Activated CD8-positive, alpha-beta memory T cell treated with anti-CD3 and anti-CD28 coated beads, Interleukin-2, amount 50 U/mL, for 24 hours (primary cell): ENCODE measurements around the gene C6orf136.

Source experiments
- DNase-seq: peaks from one replicate; pipeline ENCODE4 v3.0.0-alpha.2; 2020; ENCODE audit errors: extremely low read depth

C6orf136 gene

DNA sequence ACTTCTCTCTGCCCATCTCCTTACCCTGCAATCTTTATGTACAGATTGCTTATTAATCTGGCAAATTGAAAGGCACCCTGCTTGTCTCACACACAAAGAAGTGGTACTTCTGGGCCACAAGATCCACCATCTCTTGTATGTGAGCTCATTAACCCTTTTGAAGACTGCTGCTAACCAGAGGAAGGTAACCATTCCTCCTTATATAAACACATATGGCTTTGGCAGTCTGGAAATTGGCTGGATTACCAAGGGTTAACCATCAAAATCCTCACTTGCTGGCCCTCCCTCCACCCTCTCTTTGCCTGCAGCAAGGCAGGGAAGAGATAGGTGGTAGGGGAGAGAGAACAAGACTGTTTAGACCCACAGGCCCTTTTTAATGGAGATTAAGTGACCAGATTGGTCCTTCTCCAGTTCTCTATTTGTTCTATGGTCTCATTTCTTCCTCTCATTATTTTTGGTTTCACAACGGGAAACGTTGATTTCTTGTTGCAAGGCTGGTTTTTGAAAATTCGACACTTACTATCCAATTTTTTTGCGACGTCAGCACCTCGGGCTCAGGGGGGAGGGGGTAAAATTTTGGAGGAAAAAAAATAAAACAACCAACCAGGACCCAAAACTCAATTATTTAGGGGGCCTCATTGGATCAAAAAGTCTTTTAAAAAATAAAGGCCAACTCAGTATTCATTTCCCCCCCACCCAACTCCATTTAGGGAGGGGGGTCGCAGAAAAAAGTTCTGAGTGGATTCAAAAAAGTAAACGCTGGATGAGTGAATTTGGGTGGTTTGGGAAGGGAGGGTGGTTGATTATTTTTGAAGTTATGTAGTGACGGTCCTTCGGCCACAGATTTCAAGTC, 30.7 kb upstream of the C6orf136 start:
- no peak for DNase-seq

DNA sequence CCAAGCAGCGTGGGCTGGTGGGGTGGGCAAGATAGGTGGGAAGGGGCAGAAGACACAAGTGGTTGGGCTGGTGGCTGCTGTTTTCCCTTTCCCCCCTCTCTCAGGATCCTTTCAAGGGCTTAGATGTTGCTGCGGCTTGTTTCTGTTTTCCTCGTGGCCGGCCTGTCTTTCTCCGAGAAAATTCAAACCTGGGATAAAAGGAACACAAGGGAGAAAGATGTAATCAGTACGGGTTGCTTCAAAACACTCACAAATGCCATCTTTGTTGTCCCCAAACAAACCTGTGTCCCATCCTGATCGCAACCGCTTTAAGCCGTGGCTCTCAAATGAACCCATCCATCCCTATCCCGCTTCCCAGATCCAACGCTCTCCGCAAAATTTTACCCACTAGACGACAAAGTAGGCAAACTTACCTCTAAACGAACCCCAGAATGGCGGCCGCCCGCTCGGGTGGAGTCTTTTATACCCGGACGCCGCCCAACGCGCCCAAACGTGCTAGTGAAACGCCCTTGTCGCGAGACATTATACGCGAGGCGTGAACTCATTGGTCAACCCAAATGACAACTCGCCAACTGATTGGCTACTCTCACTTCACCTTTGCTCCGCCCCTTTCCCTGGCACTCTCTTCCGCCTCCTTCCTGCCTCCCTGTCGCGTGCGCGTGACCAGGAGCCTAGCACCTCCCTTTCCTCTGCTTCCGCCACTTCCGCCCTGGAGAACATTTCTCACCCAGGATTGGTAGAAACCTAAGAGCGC, 29.9 kb upstream of the C6orf136 start, which contains the start of gene PPP1R10:
Gene PPP1R10, minus strand, starts transcription at position 433 of the 754 bp plus-strand sequence. CDS start 7,299 bp downstream, outside the sequence.
- peak; percentile 96 for DNase-seq

DNA sequence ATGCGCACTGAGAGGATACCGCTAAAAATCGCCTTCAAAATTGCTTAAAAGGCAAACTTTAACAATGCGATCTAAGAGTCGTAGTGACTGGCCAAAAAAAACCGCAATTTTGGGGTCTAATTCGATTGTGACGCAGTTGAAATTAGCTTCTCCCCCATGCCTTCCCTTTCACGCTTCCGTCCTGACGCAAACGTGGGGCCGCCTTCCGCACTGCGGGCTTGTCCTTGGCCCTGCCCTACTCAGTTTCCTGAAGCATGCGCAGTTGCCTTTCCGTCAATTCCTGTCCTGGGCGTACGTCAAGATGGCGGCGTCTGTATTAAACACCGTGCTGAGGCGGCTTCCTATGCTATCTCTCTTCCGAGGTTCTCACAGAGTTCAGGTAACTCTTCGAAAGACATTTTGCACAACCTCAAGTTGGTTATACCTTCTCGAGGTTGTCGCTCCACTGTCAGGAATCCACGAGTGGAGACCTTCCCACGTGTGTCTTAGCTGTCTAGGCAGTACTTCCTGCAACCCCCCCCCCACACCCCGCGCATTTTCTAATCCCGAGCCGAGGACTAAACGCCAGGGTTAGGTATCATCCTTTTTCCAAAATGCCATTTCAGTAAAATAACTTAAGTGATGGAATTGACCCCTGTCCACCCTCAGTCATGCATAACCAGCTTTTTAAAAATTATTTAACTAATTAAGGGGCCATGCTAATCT, 29.2 kb upstream of the C6orf136 start, which contains the start of gene MRPS18B:
Gene MRPS18B, plus strand, starts transcription at position 276 of the 705 bp plus-strand sequence. Its CDS starts 26 bp downstream, at position 302.
- DNase-seq: peak; percentile 96

DNA sequence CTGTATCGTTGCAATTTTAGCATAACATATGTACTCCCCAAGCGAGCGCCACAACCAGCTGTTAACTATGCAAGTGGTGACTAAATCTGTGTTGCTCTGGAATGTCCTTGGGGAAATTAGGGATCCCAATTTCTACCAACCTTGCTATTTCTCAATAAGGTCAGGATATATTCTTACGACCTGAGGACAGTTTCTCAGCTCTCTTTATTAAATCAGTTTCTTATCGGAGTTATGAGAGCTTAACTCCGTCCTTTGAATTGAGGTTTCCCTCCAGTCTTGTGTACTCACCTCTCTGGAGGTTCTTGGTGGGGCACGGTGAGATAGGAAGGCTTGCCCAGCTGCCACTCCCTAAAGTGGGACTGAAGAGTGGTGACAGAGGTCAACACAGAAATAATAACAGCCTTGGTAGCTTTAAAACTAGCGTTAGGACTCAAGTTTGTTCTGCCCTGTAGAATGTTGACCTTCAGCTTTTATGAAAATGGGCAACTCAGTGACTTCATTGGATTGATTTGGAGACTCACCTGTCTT, 28.6 kb upstream of the C6orf136 start:
- no peak for DNase-seq

DNA sequence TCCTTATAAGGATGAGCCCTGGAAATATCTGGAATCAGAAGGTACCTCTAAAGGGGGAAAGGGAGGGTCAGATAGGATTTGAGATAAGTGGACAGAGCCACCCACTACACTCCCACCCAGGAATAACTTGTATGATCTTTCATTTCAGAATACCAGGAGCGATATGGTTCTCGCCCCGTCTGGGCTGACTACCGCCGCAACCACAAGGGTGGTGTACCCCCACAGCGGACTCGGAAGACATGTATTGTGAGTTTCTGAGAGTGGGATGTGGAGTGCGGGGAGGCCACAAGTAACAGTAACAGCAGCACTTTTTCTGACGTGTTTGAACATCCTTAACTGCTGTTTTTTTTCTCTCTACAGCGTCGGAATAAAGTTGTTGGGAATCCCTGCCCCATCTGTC, 27.4 kb upstream of the C6orf136 start:
- DNase-seq: no peak

DNA sequence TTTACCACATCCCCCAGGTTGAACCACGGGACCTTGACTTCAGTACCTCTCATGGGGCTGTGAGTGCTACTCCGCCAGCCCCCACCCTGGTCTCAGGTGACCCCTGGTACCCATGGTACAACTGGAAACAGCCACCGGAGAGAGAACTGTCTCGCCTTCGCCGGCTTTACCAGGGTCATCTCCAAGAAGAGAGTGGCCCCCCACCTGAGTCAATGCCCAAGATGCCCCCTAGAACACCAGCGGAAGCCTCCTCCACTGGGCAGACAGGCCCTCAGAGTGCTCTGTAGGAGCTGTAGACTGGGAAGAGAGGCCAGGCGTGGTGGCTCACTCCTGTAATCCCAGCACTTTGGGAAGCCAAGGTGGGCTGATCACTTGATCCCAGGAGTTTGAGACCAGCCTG, 21.4 kb upstream of the C6orf136 start:
- no peak for DNase-seq

DNA sequence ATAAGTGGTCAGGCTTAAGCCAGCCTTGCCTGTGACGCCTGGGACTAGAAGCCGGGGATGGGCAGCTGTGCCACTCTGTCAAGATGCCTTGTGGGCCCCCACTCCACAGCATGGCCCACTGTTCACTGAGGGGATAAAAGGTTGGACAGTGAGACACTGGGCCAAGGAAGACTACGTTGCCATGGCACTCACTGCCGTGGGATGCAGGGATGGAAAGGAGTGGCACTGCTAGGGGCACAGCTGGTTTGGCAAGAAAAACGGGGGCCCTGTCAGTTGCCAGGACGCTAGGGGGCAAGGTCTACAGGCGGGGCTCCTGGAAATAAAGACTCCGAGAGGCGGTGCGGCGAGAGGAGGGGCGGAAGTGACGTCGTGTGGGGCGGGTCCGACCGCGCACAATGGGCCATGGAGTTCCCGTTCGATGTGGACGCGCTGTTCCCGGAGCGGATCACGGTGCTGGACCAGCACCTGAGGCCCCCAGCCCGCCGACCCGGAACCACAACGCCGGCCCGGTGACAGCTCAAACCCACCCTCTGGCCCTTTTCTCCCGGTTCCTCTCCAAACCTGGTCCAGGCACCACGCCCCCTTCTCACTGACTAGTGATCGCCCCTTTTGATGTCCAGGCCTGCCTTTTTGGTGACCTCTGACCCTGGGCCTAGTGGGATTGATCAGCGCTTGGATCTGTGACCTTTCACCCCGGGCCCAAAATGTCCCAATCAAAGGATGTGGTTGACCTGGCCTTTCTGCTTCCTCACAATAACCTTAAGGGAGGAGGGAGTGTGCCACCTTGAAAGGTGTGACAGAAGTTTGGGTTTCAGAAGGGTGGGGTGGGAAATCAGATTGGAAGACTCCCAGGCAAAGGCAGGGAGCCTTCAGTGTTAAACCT, 20.2 kb upstream of the C6orf136 start, which contains the start of gene ATAT1:
Gene ATAT1, plus strand, starts transcription at position 391 of the 883 bp plus-strand sequence.
- DNase-seq: peak; percentile 73

DNA sequence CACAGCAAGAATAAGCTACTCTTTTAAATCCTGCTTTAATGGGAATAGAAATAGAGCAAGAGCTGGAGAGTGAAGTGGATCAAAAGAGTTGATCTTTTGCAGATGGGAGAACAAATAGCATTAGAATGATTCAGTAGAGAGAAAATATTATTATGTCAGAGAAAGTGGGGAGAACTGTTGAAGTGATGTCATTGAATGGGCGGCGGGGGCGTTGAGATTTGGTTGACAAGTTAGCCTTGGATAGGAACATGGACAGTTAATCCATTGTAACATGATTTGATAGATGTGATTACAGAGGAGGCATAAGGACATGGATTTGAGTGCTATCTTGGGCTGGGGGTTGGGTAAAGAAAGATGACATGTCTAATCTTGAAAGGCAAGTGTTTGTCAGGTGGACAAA, 11.1 kb upstream of the C6orf136 start:
- DNase-seq: no peak

DNA sequence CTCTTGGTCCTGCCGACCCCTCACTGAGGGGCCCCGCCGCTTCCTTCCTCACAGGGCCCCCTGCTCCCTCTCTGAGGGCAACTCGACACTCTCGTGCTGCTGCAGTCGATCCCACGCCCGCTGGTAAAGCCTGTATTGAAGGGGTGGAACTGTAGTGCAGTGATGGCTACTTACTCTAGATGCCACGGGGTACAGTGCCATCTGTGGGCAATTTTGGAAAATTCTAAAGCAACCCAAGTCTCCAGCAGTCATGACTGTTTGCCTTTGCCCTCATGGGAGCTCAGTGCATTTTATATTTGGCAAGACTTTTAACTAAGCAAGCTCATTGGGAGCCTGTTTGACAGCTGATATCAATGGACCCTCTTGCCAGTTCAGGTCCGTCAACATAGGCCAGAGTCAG, 6.5 kb upstream of the C6orf136 start:
- no peak for DNase-seq

DNA sequence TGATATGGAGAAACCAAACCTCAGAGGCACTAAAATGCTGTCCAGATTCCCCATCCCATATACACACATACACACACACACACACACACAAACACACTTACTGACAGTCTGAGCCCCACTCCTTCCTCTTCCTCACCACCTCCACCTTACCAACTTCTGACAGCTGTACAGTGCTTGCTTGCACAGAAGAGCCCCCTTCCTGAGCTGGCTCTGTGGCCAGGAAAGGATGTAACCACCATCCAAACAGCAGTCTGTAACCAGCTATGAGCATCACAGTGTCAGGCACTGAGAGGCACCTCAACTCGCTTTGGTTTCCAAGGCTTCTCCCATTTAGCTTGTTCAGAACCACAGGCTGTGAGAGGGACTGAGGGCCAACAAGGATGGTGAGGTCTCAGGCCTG, 5.9 kb upstream of the C6orf136 start:
- DNase-seq: no peak

DNA sequence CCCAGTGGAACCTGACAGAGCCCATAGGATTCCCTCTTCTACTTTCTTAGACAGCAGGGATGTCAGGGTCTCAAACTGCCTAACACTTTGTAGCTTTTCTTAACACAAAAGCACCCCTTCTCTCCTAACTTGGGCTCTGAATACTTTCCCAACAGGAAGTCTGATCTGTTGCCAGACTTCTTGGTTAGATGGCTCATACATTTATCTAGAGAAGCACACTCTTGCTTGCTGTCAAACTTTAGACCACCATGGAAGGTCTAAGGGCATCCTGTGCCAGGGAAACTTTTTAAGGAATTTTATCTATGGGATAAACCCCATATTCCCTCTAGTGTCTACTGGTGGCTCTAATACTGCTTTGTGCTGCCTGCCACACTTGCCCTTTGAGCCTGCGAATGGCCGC, 3.3 kb upstream of the C6orf136 start:
- DNase-seq: no peak

DNA sequence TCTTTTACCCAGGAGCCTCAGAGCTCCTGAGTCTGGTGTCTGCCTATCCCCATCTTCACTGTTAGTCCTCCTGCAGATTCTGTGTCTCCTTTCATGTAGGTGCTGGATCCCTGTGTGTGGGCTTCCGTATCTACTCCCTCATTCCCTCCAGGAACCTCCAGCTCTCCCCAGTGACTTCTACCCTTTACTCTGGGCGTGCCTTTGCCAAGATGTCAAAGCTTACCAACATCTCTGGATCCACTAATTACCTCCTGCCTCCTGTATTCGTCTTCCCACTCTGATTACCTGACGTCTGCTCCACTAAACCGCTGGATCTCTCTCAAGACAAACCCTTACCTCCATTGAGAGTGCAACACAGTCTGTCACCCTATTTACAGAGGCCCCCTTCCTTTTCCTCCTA, 2.2 kb upstream of the C6orf136 start:
- DNase-seq: no peak

DNA sequence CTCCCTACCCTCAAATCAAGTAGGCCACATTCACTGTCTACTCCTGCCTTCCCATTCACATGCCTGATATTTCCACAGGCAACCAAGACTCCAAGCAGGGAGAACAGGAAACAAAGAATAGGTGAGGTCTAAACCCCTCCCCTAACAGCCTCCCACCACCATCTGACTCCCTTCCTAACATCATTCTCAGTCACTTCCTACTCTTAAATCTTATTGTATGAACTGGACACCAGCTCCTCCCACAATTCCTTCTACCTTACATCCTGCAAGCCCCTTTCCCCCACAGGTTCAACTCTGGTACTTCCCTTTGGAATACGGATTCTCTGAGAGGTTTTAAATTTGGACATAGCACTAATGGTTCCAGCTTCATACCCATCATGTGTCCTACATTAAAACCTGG, 944 bp upstream of the C6orf136 start:
- no peak for DNase-seq

DNA sequence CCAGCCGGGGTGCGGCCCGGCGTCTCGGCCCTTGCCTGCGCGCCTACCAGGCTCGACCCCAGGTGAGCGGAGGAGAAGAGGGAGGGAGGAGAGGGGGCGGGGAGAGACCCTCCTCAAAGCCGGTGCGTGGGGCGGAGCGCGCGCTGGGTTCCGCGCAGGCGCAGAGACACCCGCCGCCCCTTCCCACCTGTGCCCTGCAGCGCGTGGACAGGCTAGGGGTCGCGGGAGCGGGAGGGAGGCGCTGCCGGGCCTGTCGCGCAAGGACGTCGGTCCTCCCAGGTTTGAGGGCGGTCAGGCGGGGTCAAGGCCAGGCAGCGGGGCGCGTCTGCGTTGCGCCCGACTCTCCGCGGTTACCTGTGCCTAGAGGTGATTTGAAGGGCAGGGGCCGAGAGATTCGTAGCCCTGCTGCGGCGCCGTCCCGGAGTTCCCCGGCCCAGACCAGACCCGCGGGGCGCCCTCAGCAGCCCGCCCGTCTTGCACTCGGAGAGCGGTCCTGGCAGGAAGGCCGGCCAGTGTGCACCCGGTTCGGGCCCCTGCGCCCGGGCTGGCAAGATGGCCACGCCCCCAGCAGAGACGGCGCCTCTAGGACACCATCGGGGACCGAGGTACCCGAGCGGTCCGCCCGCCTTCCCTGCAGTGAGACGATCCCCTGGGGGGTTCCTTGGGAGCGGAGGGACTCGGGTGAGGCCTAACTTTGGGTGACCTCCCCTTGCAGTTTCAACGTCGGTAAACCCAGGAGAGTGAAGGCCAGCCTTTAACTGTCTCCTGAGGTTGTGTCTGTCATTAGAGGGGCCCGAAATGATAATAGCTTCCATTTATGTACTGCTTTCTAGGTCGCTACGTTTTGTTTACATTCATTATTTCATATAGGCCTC, 546 bp downstream of the C6orf136 start:
- DNase-seq: peak; percentile 38

DNA sequence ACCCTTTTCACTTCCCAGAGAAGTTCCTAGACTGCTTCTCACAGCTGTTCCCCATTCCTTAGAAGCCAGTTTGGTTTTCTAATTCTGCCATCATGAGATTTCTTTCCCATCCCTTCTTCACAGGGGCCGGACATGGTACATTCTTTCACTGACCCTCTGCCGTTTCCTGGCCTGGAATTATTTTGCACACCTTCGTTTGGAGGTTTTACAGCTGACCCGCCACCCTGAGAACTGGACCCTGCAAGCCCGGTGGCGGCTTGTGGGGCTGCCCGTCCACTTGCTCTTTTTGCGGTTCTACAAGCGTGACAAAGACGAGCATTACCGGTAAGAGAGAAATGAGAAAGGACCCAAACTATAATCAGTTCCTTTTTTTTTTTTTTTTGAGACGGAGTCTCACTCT, 4.2 kb downstream of the C6orf136 start:
- DNase-seq: no peak

DNA sequence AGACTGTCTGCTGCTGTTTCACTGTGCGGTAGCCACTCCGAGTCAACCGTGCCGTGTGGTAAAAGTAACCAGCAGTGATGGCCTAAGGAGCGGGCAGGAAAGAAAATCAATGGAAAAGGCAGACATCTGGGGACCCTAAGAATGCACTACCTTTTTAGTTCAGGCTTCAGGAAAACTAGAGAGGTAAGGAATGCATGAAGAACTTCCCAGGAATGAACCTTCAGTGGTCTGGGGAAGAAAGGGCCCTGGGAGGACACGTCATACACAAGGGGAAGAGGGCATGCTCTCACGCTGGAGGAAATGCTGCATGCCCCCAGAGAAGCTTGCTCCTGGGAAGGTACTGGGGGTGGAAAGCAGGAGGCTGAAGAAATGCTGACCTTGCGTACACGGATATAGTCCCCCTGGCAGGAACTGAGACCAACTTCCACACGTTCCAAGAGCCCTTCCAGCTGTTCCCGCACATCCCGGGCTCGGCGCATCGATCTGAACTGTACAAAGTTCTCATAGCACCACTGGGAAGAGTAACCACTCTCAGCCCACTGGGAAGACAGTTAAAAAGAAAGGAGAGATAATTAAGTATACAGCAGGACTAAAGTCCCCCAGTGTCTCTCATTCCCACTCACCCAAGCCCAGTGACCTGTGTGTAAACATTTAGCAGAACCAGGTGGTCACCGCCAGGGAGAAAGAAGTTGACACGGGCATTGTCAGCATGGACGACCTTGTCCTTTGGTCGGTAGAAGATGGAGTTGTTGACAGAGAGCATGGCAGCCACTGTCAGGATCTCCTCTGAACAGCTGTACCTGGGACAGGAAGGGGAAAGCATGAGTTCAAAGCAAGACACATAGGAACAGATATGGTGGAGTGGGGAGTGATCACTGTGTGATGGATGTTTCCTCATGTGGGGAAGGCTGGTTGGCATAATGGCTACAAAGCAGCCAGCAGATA, 8.1 kb downstream of the C6orf136 start:
- DNase-seq: no peak

DNA sequence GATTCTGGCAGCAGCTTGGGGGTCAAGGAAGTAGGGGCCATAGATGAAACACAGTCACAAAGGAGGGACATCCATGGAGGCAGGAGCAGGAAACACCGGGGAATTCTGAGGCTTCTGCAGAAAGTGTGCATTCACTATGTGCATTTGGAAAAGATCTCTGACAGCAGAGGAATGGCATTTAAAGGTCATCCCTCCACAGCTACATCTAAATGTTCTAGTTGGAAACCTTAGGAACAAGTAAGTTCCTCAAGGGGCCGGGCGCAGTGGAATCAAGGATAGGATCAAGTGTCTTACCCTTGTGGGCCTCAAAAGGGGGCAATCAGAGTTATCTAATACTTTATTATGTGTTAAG, 8.8 kb downstream of the C6orf136 start:
- DNase-seq: no peak

DNA sequence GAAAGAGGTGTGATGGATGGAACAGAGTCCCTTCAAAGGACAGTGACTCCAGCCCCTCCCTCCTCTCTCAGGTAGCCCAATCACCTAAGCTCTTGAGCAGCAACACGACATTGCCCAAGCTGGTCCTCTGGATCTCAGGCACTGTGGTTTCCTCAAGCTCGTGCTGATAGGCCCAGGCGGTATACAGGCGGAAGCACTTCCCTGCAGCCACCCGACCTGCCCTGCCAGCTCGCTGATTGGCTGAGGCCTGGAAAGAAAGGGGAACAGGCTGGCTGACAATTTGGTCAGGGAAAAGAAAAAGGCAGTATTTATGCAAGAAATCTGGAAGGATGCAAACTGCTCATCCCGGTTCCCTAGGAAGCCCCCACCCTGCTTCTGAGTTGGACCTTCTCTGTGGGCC, 9.6 kb downstream of the C6orf136 start:
- DNase-seq: no peak

DNA sequence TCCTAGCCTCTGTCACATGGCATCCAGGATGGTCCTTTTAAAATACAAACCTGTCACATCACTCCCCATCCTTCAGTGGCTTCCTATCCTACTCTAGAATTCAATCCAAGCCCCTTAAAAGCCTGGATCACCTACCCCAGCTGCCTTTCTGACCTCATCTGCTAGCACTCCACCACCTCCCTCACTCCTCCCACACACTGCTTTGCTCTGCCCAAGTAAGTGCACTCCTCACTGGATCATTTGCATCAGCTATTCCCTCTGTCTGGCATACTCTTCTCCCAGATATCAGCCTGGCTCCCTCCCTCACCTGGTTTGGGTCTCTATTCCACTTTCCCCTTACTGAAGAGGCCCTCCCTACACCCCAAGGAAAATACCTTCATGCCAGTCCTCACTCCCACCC, 10.5 kb downstream of the C6orf136 start:
- DNase-seq: no peak
